NT2/D1 (cell line): Measurements from ENCODE around the gene GPRC5C.

Experiments
- DNase-seq: peaks from one replicate; pipeline ENCODE4 v3.0.0-alpha.2; 2011; ENCODE audit warnings: low read depth, low spot score
- H3K27me3 ChIP-seq: 2 replicates; pipeline ENCODE4 v1.6.0; 2011; ENCODE audit warnings: mild to moderate bottlenecking; ENCODE audit not compliant: insufficient read length, insufficient read depth
- H3K36me3 ChIP-seq: 2 replicates; pipeline ENCODE4 v1.6.1; 2011; ENCODE audit warnings: mild to moderate bottlenecking, low read length, mixed read lengths; ENCODE audit not compliant: insufficient read depth, insufficient read length
- H3K4me1 ChIP-seq: 2 replicates; pipeline ENCODE4 v1.5.1; 2011; ENCODE audit not compliant: insufficient read depth, insufficient read length
- H3K4me3 ChIP-seq: 2 replicates; pipeline ENCODE4 v1.5.1; 2011; ENCODE audit warnings: low read depth; ENCODE audit not compliant: insufficient read length
- H3K9ac ChIP-seq: 2 replicates; pipeline ENCODE4 v1.6.0; 2011; ENCODE audit warnings: low read depth; ENCODE audit not compliant: insufficient read length
- H3K9me3 ChIP-seq: 2 replicates; pipeline ENCODE4 v1.5.1; 2011; ENCODE audit warnings: mild to moderate bottlenecking, low read length; ENCODE audit not compliant: insufficient read depth
- SUZ12 ChIP-seq: IDR thresholded peaks from 2 replicates; pipeline ENCODE4 v1.6.1; 2011; ENCODE audit not compliant: insufficient read length, insufficient read depth; ENCODE audit errors: extremely low read depth
- YY1 ChIP-seq: IDR thresholded peaks from 2 replicates; pipeline ENCODE4 v1.6.1; 2011; ENCODE audit not compliant: insufficient read length, insufficient read depth
- ZNF274 ChIP-seq: IDR thresholded peaks from 2 replicates; pipeline ENCODE4 v1.6.1; 2011; ENCODE audit warnings: mild to moderate bottlenecking, low read depth, low read length

The GPRC5C gene, protein sequence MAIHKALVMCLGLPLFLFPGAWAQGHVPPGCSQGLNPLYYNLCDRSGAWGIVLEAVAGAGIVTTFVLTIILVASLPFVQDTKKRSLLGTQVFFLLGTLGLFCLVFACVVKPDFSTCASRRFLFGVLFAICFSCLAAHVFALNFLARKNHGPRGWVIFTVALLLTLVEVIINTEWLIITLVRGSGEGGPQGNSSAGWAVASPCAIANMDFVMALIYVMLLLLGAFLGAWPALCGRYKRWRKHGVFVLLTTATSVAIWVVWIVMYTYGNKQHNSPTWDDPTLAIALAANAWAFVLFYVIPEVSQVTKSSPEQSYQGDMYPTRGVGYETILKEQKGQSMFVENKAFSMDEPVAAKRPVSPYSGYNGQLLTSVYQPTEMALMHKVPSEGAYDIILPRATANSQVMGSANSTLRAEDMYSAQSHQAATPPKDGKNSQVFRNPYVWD

DNA sequence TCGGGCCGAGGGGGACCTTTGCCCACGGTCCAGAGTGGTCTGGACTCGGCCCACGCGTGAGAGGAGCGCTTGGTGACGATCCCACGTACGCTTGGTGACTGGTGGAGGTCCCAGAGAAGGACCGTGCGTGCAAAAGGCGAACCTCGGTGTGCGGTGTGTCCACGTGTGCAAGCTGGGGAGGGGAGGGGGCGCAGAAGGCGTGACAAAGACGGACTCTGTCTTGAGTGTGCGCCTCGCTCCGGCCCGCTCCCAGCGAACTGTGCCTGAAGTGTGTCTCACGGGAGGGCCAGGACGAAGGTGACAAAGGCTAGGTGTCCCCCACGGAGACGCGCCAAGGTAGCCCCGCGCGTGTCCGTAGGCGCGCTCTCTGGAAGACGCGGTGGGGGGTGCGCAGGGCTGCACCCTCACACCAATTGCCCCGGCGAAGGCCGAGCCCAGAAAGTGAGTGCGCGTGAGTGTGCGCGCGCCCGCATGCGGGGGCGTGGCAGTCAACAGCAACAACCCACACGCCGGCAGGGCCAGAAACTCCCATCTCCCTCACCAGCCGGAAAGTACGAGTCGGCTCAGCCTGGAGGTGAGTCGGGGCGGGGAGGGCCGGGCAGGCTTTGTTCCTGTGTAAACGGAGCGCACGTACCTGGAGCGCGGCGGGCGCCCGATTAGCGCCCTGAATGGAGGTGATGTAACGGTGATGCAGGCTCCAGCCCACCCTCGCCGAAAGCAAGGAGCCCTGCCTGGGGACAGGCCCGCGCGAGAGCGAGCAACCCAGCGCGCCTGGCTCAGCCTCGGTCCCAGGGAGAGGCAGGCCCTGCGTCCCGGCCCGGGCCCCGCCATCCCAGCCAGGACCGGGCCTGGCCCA lies at the start of gene GPRC5C:
Gene GPRC5C (plus strand): TSS at position 521 of the 856 bp plus-strand sequence. CDS start 7,689 bp downstream, outside the sequence.
- no peaks in the 10 kb centered on the region for H3K9me3 ChIP-seq
- no peak for TF ChIP-seq SUZ12
- TF ChIP-seq ZNF274 = no peak
- no peak for TF ChIP-seq YY1
- peaks cover 36% of the 10 kb centered on the region for H3K36me3 ChIP-seq
- no peaks in the 10 kb centered on the region for H3K27me3 ChIP-seq
- H3K4me3 ChIP-seq = peak within 1 kb of the TSS; percentile 72
- DNase-seq = no peak
- peaks cover 34% of the 10 kb centered on the region for H3K4me1 ChIP-seq
- H3K9ac ChIP-seq = peak within 1 kb of the TSS; percentile 88

DNA sequence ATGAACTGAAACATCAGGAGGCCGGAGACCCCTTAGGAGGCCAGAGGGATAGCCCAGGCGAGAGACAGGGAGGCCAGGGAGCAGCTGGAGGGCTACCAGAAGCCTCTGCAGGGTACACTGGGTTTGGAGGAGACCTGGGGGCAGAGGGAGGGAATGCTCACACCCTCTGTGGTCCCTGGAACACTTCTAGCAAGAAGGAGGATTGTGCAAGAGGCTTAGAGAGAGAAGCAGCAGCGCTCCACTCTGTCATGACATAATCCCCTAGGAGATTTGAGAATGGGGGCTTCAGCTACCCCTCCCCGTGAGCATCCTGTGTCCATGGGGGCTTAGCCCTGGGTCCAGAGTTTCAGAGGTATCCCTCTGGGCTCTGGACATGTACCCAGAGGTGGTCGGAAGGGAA lies 48.7 kb upstream of the GPRC5C start:
- H3K27me3 ChIP-seq = no peaks in the 10 kb centered on the region
- TF ChIP-seq SUZ12 (no peak), YY1 (no peak), ZNF274 (no peak)
- H3K4me3 ChIP-seq = no peak overlapping the region
- no peak for DNase-seq
- H3K9ac ChIP-seq = no peak overlapping the region
- no peaks in the 10 kb centered on the region for H3K9me3 ChIP-seq
- peaks cover 13% of the 10 kb centered on the region for H3K4me1 ChIP-seq
- H3K36me3 ChIP-seq = no peaks in the 10 kb centered on the region

DNA sequence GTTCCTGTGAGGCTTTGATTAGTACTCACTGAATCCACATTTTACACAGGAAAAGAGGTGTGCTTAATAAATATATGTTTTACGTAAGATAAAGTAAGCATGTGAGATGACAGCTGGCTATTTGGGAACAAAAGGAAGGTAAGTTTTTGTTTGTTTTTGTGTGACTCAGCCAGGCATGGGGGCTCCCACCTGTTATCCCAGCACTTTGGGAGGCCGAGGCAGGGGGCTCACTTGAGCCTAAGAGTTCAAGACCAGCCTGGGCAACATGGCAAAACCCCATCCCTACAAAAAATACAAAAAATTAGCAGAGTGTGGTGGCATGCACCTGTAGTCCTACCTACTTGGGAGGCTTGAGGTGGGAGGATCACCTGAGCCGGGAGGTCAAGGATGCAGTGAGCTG lies 46.7 kb upstream of the GPRC5C start:
- H3K9ac ChIP-seq = no peak overlapping the region
- TF ChIP-seq YY1 (no peak), ZNF274 (no peak), SUZ12 (no peak)
- no peaks in the 10 kb centered on the region for H3K9me3 ChIP-seq
- H3K27me3 ChIP-seq = no peaks in the 10 kb centered on the region
- no peak for DNase-seq
- no peak overlapping the region for H3K4me3 ChIP-seq
- H3K4me1 ChIP-seq = peaks cover 12% of the 10 kb centered on the region
- no peaks in the 10 kb centered on the region for H3K36me3 ChIP-seq

DNA sequence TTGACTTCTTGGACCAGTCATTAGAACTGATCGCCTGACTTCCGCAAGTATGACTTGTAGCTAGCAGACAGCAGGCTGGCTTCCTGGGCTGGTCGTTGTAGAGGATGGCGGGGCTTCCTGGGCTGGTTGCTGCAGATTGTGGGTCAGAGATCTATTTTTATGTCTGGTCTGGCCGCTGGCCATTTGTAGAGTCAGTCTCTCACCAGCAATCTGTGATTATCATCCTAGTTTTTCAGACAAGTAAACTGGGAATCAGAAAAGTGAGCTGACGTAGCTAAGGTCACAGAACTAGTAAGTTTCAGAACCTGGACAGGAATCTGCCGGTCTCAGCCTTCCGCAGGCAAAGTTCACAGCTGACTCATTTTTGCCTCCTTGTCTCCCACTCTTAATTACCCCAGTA lies 45.5 kb upstream of the GPRC5C start:
- no peaks in the 10 kb centered on the region for H3K27me3 ChIP-seq
- H3K4me3 ChIP-seq = no peak overlapping the region
- H3K4me1 ChIP-seq = peaks cover 9% of the 10 kb centered on the region
- H3K9me3 ChIP-seq = no peaks in the 10 kb centered on the region
- no peak for TF ChIP-seq YY1
- no peak for TF ChIP-seq SUZ12
- no peak for TF ChIP-seq ZNF274
- H3K9ac ChIP-seq = no peak overlapping the region
- no peaks in the 10 kb centered on the region for H3K36me3 ChIP-seq
- no peak for DNase-seq

DNA sequence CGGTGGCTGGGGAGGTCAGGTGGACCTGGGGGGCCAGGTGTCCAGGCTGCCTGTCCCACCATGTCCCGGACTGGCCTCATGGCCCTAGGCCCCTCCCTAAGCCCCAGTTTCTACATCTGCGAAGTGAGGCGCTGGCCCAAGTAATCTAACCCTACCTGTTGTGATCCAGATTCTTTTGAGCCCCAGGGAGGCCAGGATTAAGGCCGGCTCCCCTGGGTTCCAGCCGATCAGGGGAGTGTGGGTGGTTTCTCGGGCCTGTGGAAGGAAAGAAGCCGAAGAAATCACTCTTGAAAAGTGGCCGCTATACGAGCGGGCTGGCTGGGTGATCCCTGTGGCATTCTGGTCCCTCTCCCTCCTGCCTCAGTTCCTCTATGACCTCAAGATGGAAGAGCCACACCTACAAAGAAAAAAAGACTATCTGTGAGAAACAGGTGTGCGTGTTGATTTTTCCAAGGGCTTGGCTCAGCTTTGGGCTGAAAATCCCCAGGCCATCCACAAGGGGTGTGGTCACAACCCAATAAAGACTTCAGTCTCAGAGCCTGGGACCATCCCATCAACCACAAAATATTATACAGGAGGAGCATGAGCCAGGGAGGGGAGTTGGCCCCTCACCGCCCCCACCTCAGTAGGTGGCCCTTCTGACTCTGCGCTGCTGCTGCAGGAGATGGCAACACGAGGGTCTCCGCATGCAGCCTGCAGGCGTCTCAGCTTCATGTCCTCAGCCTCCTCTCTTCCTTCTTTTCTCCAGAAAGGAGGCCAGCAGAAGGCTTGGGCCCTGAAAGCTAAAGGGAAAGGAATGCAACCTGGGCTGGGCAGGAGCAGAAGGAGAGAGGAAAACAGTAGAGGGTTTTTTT lies 44.3 kb upstream of the GPRC5C start:
- Histone ChIP-seq H3K36me3 (no peaks in the 10 kb centered on the region), H3K4me1 (peaks cover 9% of the 10 kb centered on the region), H3K9ac (peak overlapping the region; percentile 18), H3K9me3 (no peaks in the 10 kb centered on the region), H3K4me3 (no peak overlapping the region), H3K27me3 (no peaks in the 10 kb centered on the region)
- TF ChIP-seq YY1 (no peak), SUZ12 (no peak), ZNF274 (no peak)
- no peak for DNase-seq

DNA sequence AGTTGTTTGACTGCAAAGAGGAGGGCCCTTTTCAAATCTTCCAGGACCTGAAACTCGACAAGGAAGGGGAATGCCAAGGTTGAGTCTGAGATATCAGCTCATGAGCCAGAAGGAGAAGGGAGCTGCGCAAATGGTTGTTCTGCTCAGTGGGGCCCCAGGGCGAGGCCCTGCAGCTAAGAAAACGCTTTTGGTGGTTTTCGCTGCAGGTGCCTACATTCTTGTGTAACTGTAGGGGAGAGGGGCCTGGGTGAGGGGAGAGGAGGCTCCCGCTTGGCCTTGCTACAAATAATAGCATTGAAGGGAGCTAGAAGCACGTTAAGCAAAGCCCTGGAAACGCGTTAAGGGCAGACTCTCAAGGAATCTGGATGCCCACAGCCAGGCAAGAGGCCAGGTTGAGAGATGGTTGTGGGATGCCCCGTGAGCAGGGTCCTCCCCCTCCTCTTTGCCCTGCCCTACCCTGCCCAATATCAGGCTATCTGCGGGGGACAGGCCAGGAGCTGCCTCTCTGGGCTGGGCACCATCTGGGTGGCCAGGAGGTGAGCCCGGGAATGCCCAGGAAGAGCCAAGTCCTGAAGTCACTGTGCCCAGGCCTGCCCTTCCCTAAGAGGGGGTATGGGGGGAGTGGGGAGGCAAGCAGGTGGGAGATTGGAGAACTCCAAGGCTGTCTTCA lies 42.7 kb upstream of the GPRC5C start:
- Histone ChIP-seq H3K9ac (no peak overlapping the region), H3K9me3 (no peaks in the 10 kb centered on the region), H3K4me1 (peaks cover 15% of the 10 kb centered on the region), H3K27me3 (no peaks in the 10 kb centered on the region), H3K4me3 (no peak overlapping the region), H3K36me3 (no peaks in the 10 kb centered on the region)
- no peak for DNase-seq
- TF ChIP-seq YY1 (no peak), SUZ12 (no peak)
